ENCODE measurements around the gene HPN.
A peak's percentile ranks its signal among the peaks of the same experiment; 100 is the strongest.
"Not testable (repeated sequence)": the region's sequence is repeated elsewhere in the genome, so short reads cannot be mapped to it uniquely, and the experiment has no call there.

The HPN gene

GRCh38 chr19:35041548-35042055 is at the start of gene HPN:
Gene HPN, plus strand, starts transcription at chr19:35041721. Its CDS starts 786 bp downstream, at chr19:35042507.
- DNase-seq: no peak

- not testable (repeated sequence) for DNase-seq
These were observed 48.9 kb upstream of the HPN start for GRCh38 chr19:34992582-34992981.

GRCh38 chr19:34994286-34994642 is 47.3 kb upstream of the HPN start:
- DNase-seq: no peak

GRCh38 chr19:34994643-34995541 is 46.6 kb upstream of the HPN start:
- DNase-seq: no peak

GRCh38 chr19:34995551-34995950 is 46.0 kb upstream of the HPN start:
- DNase-seq: no peak

- DNase-seq: no peak
These were observed 44.4 kb upstream of the HPN start for GRCh38 chr19:34997071-34997617.

- not testable (repeated sequence) for DNase-seq
These were observed 43.3 kb upstream of the HPN start for GRCh38 chr19:34998224-34998623.

- DNase-seq: no peak
These were observed 42.6 kb upstream of the HPN start for GRCh38 chr19:34998777-34999497.

GRCh38 chr19:34999498-35000337 is 41.8 kb upstream of the HPN start, which contains the start of gene GRAMD1A:
Gene GRAMD1A, plus strand, starts transcription at chr19:35000323. Its CDS starts 156 bp downstream, at chr19:35000479.
- peak; percentile 81 to 84 for DNase-seq

- DNase-seq: no peak
These were observed 41.2 kb upstream of the HPN start for GRCh38 chr19:35000338-35000646.

GRCh38 chr19:35000647-35001501 is 40.6 kb upstream of the HPN start:
- peak; percentile 64 to 73 for DNase-seq

GRCh38 chr19:35002037-35002535 is 39.4 kb upstream of the HPN start:
- DNase-seq: no peak

- DNase-seq: no peak
These were observed 36.8 kb upstream of the HPN start for GRCh38 chr19:35004517-35005255.

- DNase-seq: no peak
These were observed 36.1 kb upstream of the HPN start for GRCh38 chr19:35005256-35005977.

GRCh38 chr19:35006007-35006341 is 35.5 kb upstream of the HPN start:
- not testable (repeated sequence) for DNase-seq

- DNase-seq: no peak
These were observed 35.1 kb upstream of the HPN start for GRCh38 chr19:35006342-35006998.

- DNase-seq: no peak
These were observed 34.5 kb upstream of the HPN start for GRCh38 chr19:35006999-35007365.

GRCh38 chr19:35007427-35007826 is 34.1 kb upstream of the HPN start:
- DNase-seq: not testable (repeated sequence)

GRCh38 chr19:35008891-35009341 is 32.6 kb upstream of the HPN start:
- DNase-seq: no peak
